Fibroblast of peridontal ligament (primary cell): ENCODE data around the gene SFMBT1.

Source experiments
- DNase-seq: peaks from one replicate; pipeline ENCODE4 v3.0.0-alpha.2; 2010; ENCODE audit errors: extremely low read depth

The SFMBT1 gene

GRCh38 chr3:52920841-52921240 is 125.0 kb downstream of the SFMBT1 start:
- DNase-seq, result no peak

GRCh38 chr3:52917044-52917443 is 128.8 kb downstream of the SFMBT1 start:
- no peak for DNase-seq

- DNase-seq, result no peak
Observed at GRCh38 chr3:52915294-52915693, 130.6 kb downstream of the SFMBT1 start.

- DNase-seq, result no peak
Observed at GRCh38 chr3:52912885-52913731, 132.8 kb downstream of the SFMBT1 start.

GRCh38 chr3:52910823-52911222 is 135.1 kb downstream of the SFMBT1 start:
- DNase-seq, result no peak

- no peak for DNase-seq
Observed at GRCh38 chr3:52907497-52907896, 138.4 kb downstream of the SFMBT1 start.

- DNase-seq, result no peak
Observed at GRCh38 chr3:52904552-52904951, 141.3 kb downstream of the SFMBT1 start.

GRCh38 chr3:52904000-52904399 is 141.9 kb downstream of the SFMBT1 start:
- no peak for DNase-seq

GRCh38 chr3:52897130-52898122 is 148.4 kb downstream of the SFMBT1 start, which contains the start of gene STIMATE:
TSS of gene STIMATE (minus strand) at chr3:52897548. CDS start at chr3:52897450, 98 bp downstream.
- DNase-seq, result peak; percentile 63

- no peak for DNase-seq
Observed at GRCh38 chr3:52896613-52897012, 149.3 kb downstream of the SFMBT1 start.

GRCh38 chr3:52896151-52896550 is 149.7 kb downstream of the SFMBT1 start:
- DNase-seq, result no peak

- DNase-seq, result no peak
Observed at GRCh38 chr3:52895418-52895817, 150.5 kb downstream of the SFMBT1 start.

- DNase-seq, result no peak
Observed at GRCh38 chr3:52894756-52895155, 151.1 kb downstream of the SFMBT1 start.

- DNase-seq, result peak; percentile 10
Observed at GRCh38 chr3:52893723-52894122, 152.2 kb downstream of the SFMBT1 start.

GRCh38 chr3:52892625-52893311 is 153.1 kb downstream of the SFMBT1 start:
- peak; percentile 60 for DNase-seq

- DNase-seq, result no peak
Observed at GRCh38 chr3:52892290-52892624, 153.6 kb downstream of the SFMBT1 start.

- DNase-seq, result peak; percentile 90
Observed at GRCh38 chr3:52891615-52892081, 154.2 kb downstream of the SFMBT1 start.

GRCh38 chr3:52891164-52891563 is 154.7 kb downstream of the SFMBT1 start:
- DNase-seq, result no peak

- DNase-seq, result no peak
Observed at GRCh38 chr3:52890735-52891134, 155.1 kb downstream of the SFMBT1 start.

- no peak for DNase-seq
Observed at GRCh38 chr3:52889901-52890300, 156.0 kb downstream of the SFMBT1 start.

- DNase-seq, result no peak
Observed at GRCh38 chr3:52887166-52887565, 158.7 kb downstream of the SFMBT1 start.
